Amniotic stem cell (primary cell): ENCODE results near the gene CCDC33.
A peak's percentile ranks its signal among the peaks of the same experiment; 100 is the strongest.

Source experiments
- DNase-seq: peaks from one replicate; lab custom pipeline; 2025; lab: John Stamatoyannopoulos, UW

Gene CCDC33

DNA sequence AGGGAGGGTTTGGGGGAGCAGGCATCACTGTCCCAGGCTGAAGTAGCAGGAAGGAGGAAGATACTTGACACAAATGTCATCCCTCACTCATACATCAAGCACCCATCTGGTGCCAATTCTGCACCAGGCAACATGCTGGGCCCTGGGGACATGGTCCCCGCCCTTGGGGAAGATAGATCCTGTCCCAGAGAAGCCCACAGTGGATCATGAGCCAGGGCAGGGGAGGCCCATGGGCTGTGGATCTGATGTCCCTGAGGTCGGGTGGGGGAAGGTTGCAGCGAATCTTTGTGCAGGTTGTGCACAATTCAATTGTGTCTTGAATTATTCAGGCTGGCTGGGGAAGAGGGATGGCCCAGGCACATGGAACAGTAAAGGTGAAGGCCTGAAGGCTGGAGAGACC, 6.4 kb upstream of the CCDC33 start:
- no peak for DNase-seq

DNA sequence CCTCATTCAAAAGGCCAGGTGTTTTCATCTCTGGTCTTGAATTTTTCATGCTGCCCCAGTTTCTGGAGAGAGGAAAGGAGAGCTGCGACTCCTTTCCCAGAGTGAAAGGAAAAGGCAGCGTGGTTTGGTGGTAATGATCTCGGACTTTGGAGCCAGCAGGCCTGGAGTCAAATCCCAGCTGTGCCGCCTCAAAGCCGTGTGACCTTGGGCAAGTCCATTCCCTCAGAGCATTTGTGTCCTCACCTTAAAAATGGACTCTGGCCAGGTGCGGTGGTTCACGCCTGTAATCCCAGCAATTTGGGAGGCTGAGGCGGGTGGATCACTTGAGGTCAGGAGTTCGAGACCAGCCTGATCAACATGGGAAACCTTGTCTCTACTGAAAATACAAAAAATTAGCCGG, 4.7 kb upstream of the CCDC33 start:
- DNase-seq, result no peak

DNA sequence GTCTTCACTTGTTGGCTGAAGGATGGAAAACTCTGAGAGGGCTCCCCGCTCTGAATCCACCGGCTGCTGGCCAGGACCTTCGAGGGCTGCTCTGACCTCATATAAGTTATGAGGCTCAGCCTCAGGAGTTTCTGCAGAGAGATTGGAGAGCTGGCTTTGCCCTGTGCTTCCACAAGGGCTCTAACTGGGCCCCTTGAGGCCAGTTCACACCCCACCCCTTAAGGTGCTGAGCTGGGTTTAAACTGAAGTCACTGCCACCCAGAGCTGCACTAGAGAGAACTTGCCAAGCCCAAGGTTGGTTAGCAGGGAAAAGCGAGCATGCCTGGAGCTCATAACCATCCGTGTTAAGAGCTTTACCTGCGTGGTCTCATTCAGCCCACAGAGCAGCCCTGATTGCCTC, 2.8 kb upstream of the CCDC33 start:
- DNase-seq, result no peak

DNA sequence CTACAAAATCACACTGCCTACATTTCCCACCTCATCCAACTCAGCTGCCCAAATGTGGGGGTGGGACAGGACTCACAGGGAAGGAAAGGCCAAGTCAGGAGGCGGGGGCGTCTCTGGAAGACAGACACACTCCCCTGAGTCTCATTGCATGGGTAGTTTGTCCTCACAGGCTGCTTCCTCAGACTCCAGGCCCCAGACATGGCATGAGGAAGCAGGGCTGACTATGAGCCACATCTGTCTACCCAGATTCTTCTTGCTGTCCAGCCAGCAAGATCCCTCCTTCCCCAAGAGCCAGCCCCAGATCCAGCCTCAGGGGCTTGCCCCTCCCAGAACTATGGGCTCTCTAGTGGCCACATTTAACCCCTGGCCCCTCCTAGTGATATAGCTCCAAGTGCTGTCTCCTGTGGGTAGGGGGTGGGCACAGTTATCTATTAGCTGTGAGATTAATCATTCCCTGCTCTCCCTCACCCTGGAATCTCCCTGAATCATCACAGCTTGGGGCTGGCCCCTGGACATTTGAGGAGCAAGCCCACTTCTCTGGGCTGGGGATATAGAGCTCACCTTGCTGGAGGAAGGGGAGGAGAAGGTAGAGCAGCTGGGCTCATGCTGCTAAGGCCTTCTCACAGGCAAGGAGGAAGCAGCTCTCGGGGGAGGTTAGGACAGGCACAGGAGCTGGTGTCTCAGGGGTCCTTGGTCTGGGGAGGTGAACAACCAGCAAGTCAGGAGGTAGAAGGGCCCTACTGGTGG, 2.1 kb upstream of the CCDC33 start:
- DNase-seq, result no peak

DNA sequence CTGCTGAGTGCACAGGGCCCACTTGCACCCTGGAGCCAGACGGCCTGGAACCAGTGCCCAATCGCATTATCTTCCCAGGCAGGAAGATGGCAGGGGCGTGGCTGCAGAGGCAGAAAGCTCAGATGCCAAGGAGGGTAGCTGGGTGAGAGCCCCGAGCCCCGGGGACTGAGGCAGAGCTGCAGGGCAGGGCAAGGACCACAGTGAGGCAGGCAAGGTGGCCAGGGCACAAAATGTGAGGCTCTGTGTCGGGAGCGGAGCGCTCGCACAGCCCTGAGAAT, 1.6 kb upstream of the CCDC33 start:
- no peak for DNase-seq

DNA sequence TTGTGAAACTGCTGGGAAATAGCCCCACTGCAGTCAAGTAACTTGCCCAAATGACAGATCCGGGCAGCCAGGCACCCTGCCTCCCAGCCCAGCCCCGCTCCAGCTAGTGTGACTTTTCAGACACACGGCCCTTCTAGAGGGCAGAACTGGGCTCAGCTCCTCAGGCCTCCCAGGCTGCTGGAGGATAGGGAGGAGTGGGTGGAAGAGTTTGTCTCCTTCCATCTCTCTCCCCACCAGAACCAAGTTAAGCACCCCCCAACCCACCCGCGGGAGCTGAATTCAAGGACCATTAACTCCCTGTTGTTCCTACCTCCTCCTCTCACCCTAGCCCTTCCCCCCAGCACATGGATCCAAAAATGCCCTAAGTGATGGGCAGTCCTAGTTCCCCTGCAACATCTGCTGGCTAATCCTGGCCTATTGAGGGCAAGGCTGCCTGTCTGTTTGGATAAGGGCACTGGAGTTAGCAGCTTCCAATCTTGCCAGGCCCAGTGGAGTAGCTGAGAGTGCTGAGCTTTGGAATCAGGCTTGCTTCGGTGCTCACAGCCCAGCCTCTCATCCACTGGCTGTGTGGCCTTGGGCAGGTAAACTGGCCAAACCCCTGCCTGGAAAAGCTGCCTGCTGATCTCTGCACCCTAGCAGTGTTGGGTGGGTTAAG, 3.1 kb downstream of the CCDC33 start:
- DNase-seq, result no peak

DNA sequence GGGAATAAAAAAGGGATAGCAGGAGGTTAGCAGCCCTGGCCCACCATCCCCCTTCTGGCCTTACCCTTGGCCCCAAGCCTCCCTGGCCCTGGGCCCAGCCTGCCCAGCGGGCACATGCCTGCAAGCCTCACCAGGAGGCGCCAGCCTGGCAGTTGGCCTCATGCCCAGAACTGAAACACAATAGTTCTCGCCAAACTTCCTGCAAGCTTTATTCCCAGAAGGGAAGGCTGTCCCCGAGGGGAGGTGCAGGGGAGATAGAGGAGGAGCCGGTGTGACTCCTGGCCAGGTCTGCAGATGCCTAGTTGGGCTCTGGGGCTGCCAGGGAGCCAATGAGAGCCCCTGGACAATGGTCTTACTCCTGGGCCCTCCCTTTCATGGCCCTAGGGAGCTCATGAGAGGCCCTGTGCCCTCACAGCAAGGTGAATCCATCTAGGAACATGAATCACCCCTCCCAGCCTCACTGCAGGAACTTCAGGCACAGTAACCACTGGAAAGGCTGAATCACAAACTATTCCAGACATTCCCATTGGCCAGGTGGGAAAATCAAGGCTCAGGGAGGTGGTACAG, 4.0 kb downstream of the CCDC33 start:
- DNase-seq, result peak; percentile 53

DNA sequence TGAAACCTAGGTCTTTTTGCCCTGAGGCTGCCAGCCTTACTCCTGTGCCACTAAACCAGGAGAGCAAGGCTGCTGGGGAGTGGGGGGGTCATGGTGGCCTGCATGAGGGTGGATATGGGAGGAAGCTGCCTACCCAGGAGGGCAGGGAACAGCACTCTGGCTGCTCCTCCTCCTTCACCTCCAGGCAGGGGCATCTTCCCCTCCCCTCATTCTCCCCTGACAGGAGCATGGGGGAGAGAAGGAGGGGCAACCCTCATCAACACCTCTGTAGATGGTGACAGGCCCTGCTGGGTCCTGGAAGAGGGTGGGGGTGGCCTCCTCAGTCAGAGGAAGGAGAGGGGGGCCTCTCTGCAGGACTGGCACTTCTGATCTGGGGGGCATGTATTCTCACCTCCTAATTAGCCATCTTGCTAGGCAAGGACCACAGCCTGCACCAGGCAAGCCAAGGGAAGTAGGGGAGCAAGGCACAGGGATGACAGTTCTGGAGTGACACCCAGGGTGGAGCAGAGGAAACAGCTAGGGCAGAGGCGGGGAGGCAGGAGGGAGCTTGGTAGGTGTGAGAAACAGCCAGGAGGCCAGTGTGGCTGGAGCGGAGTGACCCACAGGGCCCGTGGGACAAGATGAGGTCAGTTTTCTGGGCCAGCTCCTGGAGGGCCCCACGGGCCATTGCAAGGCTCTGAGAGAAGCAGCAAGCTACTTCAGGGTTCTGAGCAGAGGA, 4.9 kb downstream of the CCDC33 start:
- DNase-seq, result no peak

DNA sequence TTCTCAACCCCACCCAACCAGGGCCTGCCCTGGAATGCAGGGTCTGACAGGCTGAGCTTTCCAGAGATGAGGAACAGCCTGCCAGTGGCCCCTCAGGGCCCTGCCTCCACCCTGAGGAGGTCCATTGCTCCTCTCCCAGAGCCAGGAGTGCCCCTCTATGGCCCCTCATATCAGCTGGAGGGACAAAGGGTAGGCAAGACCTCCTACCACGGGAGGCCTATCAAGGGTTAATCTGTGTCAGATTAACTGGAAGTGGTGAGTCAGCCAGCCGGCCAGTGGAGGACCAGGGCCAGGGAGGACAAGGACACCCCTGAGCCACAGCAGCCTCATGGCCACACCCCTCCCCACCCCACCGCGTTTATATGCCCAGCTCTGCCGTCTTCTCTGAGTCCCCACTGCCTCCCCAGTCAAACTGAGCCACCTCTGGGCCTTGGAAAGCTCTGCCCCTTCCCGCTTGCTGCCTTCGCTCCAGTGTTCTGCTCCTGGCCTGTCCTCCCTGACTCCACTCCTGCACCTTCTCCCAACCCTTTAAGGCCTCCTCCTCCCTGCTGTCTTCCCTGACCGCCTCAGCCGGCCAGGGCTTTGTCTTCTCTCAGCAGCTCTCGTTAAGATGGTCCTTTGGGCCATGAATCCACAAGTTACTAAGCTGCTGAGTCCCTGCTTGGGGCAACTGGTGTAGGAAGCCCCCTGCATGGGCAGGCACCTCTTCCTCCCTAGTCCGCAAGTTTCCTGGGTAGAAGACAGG, 6.5 kb downstream of the CCDC33 start:
- no peak for DNase-seq

DNA sequence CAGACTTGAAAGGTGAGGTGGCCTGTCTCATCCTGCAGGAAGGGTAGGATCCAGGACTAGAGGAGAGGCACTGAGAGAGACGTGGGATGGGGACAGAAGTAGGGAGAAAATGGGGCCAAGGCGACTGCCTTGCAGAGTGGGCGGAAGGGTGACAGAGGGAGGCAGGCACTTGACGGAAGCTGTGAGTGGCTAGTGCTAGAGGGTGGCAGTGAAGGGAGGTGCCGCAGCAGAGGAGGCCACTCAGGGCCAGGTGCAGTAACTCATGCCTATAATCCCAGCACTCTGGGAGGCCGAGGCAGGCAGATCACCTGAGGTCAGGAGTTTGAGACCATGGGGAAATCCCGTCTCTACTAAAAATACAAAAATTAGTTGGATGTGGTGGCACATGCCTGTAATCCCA, 7.3 kb downstream of the CCDC33 start:
- DNase-seq, result no peak

DNA sequence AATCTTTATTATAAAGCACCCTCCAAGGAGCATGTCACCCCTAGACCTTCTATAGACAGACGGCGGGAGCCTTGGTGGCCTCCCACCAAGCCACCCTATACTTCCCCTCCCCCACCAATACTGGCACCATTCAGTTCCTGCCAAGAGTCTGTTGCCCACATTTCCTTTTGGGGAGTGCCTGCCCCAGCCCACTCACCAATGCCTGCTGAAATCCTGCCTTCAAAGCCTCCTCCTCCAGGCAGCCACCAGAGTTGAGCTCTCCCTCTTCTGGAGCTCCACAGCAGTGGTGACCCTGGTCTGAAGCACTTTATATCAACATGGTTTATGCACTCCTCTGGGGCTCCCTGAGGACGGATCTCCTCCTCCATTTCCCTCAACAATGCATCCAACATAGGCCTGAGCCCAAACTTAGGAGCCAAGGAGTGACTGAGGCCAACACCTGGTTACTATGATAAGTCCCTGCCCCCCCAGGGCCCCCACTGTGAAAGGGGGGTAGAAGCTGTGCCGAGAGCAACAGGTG, 8.8 kb downstream of the CCDC33 start:
- no peak for DNase-seq

DNA sequence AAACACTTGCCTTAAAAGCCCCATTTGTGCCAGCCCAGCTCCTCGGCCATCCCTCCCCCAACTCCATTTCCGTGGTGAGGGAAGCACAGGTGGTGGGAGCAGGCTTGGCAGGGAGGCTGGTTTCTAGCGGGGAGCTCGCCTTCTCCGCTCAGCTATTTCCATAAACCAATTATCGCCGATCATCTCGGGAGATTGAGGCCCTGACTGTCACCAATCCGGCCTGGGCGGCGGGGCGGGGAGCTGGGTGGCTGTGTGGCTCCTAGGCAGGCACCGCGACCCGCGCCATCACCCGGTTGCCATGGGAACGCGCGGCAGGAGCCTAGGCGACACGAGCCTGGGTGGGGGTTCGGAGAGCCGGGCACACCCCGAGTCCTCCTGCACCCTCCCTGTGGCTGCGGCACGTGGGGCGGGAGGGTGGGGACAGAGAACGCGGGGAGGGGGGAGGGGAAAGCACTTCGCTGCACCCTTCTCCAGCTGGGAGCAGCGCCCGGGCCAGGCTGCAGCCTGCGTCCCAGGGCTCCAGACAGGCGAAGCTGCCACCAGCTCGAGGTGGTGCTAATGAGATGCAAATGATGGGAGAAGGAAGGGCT, 9.3 kb downstream of the CCDC33 start:
- no peak for DNase-seq

DNA sequence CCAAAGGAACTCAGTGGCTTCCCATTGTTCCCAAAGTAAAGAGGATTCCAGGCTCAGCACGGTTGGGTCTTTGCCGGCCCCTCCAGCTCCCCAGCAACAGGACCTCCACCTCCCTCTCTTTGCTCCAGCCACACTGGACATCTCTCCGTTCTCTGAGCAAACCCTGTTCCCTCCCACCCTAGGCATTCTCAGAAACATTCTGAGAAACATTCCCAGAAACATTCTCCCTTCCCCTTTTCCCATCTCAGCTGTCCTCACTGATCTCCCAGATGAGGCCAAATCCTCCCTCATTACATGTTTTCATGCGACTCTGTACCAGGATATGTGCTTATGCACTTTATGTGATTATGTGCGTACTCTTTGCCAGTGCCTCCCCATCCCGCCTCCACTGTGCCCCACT, 14.1 kb downstream of the CCDC33 start:
- no peak for DNase-seq

DNA sequence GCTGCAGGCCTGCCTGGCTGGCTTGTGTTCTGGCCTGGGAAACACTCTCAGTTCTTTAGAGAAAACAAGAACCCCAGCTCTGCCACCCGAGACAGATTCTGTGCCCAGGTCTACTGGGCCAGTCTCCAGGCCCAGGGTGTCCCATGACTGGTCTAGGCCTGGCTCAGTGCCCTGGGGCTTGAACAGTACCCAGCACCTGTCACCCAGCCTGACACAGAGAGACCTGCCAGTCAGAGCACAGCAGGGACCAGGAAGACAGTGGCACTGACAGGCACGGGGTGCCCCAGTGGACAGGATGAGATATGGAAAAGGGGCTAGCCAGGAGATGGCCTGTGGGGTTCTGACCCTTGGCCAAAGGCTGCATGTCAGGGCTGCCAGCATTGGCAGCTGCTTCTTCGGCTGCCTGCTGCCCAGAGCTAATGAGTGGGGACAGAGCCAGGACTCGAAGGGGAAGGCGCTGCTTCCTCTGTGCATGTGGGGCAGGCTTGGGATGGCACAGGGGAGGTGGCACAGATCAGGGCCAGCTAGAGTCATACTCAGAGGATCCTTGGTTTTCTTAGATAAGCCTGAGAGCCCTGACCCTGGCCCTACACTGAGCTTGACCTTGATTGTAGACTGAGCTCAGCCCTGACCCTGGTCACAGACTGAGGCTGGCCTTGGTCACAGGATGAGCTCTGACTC, 15.1 kb downstream of the CCDC33 start:
- no peak for DNase-seq

DNA sequence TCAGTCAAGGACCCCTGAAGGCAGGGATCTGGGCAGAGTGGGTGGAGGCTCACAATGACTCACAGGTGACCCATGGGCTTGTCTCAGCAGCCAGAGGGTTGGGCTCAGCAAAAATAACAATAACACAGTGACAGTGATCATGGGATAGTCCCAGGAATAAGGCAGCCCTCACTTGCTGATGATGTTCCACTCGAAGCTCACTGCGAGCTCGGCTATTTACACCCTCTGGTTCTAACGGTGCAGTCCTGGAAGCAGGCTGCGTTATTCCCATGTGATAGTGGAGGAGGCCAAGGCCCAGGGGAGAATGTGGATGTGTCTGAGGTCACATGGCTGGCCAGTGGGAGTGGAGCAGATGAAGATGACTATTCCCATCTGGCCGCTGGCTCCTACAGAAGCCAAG, 16.2 kb downstream of the CCDC33 start:
- no peak for DNase-seq

DNA sequence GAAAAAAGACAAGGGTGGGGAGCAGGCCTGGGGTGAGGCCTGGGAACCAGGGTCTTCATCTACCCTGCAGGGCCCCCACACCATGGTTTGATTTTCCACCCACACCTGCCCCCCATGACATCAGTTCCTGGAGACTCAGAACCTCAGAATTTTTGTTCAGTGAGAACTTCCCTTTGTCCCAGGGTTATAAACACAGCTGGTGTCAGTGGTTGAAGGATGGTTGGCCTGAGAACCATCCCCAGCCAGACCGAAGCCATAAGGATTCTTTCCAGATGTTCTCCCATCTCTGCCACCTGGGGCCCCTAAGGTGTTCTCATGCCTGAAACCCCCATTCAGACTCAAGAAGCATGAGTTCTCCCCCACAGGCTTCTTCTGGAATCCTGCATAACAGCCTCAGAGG, 16.6 kb downstream of the CCDC33 start:
- DNase-seq, result no peak

DNA sequence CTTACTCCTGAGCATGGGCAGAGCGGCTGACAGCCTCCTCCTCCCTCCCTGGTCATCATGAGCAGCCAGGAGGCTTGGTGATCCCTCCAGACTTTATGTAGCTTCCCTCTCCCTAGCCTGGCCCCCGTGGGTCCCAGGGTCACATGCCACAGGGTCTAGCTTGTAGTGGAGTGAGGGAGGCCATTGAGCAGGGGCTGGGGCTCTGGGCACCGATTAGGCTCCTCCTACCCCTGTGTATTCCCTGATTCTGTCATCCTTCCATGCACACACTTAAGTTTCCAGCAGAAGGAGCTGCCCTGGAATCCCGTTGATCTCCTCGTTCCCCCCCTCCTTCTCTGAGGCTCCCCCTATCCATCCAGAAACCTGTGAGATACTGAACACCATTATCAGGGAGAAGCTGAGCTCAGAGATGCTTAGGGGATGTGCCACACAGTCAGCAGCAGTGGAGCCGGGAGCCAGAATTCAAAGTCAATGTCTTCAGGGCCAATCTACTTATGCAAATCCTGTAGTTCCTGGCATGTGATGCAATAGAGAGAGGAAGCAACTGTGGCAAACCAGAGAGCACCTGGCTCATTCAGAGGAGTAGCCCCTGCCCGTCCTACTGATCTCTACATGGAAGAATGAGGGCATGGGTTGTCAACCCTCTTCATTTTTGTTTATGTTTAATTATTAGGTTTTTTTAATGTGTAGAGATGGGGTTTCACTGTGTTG, 17.2 kb downstream of the CCDC33 start:
- no peak for DNase-seq

DNA sequence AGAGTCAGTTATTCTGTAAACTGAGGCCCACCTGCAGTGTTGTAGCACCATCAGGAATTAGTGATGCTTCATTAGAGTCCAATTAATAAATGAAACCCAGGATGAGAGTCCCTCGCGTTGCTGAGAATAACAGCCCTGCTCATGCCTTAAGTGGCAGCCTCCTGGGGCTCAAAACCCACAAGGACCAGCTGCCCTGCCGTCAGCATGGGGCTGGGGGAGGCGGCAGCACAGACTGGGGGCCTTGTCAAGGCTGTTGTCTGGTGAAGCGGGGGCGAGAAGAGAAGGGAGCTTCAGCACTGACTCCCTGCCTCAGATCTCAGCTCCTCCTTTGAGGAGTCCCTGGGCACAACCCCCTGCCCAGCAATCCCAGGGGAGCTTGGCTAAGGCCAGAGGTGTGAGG, 21.0 kb downstream of the CCDC33 start:
- no peak for DNase-seq

DNA sequence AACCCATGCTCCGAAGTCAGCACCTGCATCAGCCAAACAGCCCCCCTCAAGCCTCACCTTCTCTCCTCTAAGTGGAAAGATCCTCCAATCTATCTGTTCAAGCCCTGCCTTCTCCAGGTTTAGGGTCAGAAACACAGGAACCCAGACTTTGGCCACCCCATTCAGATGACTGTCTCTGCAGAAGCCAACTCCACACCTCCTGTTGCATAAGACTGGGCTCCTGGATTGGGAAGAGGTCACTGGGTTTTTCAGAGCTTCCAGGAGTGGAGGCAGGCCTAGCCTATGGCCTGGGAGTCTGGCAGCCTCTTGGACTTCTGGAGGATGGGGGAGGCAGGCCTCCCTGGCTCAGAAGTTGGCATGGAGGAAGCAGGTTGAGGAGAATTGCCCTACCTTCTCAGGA, 21.5 kb downstream of the CCDC33 start:
- DNase-seq, result no peak

DNA sequence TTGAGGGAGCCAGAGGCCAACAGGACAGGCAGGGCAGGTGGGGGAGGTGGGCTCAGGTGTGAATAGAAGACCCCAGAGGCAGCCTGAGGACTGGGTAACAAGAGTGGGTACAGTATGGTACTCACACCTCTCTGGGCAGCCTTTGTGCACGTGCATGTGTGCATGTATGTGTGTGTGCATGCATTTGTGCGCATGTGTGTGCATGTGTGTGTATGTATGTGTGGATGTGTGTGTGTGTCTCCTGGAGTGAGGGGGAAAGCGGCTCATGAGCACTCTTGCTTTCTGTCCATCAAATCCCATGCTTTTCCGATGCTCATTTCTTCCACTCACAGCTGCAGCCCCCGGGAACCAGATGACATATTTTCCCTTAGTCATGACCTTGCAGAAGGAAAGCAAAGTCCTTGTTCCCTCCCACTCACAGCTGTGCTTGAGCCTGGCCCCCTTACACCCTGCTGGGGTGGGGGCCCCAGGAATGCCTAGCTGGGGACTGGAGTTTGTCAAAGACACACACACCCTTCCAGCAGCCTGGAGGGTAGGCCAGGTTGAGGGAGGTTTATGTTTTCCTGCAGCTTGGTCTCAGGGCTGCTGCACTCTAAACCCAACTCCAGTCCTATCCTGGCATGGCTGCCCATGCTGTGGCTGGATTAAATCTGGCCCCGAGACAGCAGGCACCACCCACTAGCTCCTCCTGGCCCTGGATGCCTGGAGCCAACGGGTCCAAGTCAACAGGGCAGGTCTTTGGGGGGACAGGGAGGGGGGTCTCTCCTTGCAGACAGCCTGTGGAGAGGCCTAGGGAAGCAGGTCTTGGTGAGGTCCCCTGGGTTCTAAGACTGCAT, 22.5 kb downstream of the CCDC33 start:
- DNase-seq, result no peak
